Measurements from ENCODE around the gene PALLD.

PALLD gene

DNA sequence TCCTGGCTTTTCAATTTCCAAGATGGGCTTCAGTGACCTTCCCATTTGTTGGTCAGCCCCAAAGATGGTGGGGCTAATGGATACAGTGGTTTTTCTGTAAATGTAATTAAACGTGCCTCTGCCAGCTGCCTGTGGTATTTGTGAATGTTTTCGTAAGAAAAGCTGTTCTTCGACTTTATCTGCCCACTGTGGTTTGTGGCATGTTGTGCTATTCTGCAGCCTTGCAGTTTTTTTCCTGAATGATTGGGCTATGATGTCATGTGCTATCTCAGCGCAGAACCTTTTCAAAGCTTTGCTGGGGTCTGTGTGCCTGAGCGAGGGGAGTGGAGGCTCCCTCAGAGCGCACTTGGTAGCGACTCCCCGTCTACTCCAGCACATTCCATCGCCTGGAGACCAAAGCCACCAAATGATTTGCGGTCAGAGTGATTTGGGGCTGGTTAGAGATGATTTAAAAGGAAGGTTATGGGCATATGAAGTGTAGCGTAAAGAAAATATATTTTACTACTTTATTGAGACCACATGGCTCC is 137.5 kb downstream of the PALLD start:
- peak overlapping the region; percentile 69 for H3K4me3 ChIP-seq (ENCODE audit: low read depth, low read length)
- peak; percentile 96 for DNase-seq (ENCODE audit: low read depth)

DNA sequence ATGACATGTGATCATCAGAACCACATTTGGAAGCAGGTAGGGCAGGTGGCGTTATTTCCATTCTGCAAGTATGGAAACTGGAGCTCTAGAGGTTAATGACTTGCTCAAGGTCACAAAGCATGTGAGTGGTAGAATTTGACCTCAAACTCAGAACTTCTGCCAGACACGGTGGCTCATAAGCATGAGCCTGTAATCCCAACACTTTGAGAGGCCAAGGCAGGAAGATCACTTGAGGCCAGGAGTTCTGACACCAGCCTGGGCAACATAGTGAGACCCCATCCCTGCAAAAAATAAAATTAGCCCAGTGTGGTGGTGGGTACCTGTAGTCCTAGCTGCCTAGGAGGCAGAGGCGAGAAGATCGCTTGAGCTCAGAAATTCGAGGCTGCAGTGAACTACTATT is 139.2 kb downstream of the PALLD start:
- TF ChIP-seq, protein P1, sequence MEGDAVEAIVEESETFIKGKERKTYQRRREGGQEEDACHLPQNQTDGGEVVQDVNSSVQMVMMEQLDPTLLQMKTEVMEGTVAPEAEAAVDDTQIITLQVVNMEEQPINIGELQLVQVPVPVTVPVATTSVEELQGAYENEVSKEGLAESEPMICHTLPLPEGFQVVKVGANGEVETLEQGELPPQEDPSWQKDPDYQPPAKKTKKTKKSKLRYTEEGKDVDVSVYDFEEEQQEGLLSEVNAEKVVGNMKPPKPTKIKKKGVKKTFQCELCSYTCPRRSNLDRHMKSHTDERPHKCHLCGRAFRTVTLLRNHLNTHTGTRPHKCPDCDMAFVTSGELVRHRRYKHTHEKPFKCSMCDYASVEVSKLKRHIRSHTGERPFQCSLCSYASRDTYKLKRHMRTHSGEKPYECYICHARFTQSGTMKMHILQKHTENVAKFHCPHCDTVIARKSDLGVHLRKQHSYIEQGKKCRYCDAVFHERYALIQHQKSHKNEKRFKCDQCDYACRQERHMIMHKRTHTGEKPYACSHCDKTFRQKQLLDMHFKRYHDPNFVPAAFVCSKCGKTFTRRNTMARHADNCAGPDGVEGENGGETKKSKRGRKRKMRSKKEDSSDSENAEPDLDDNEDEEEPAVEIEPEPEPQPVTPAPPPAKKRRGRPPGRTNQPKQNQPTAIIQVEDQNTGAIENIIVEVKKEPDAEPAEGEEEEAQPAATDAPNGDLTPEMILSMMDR (conservative IDR thresholded peaks at IDR 0.05; ENCODE audit: low read depth, low read length) = no peak
- no peak overlapping the region for H3K4me3 ChIP-seq (ENCODE audit: low read depth, low read length)
- DNase-seq (ENCODE audit: low read depth) = no peak

More for the DNA sequence above, 137.5 kb downstream of the PALLD start:
- TF ChIP-seq, protein P1 (conservative IDR thresholded peaks at IDR 0.05; ENCODE audit: low read depth, low read length) = no peak

DNA sequence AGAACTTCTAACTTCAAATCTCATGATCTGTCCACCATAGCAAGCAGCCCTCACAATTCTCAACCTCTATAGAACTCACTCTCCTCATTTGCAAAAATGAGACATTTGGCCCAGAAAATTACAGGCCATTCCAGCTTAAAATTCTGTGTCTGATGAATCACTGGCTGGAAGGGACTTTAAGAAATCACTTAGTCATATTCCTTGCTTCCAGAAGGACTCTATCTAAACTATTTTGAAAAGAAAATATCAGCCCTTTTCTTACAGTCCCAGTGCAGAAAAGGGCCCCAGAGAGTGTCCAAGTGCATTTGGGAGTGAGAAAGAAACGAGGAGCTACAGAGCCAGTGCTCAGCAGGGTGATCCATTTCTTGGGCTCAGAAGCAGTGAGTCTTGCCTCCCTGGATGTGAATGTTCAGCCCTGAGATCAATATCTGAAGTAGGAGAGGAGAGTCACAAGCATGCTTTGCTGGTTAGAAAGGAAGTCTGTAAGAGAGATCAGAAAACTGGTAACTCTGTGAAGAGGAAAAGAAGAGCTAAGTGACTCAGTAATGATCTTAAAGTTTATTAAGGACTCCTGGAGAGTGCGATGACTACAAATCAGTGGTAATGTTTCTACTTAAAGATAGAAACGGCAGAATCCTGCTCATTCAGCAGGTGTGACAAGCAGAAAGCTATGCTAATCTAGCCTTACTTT is 139.8 kb downstream of the PALLD start:
- TF ChIP-seq, protein P1 (conservative IDR thresholded peaks at IDR 0.05; ENCODE audit: low read depth, low read length) = no peak
- peak; percentile 83 for DNase-seq (ENCODE audit: low read depth)
- H3K4me3 ChIP-seq (ENCODE audit: low read depth, low read length) = no peak overlapping the region

DNA sequence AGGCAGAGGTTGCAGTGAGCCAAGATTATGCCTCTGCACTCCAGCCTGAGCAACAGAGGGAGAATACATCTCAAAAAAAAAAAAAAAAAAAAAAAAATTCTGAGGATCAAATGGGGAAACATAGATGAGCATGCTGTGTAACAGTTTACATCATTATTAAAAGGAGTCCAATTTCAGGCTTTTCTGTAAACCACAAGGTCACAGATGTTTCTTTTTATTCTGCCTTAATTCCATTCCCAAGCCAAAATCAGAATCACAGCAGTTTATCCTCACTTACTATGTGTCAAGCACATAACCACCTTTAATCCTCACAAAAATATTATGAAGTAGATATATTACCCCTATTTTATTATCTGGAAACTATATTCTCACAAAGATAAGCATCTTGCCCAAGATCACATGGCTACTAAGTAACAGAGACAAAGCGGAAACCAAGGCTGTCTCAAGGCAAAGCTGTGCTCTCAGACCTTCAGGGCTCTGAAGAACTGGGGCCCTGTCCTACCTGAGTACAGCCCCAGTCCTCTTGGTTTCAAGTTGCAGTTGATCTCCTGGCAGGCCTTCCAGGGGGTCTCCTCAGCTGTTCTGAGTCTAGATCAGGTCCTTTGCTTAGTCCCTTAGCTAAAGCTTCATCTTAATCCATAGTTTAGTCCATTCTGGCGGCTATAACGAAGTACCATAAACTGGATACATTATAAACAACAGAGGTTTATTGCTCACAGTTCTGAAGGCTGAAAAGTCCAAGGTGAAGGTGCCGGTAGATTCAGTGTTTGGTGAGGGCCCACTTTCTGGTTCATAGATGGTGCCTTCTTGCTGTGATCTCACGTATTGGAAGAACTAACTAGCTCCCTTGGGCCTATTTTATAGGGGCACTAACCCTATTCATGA is 141.3 kb downstream of the PALLD start:
- peak; percentile 74 for DNase-seq (ENCODE audit: low read depth)
- H3K4me3 ChIP-seq (ENCODE audit: low read depth, low read length) = no peak overlapping the region
- TF ChIP-seq, protein P1 (conservative IDR thresholded peaks at IDR 0.05; ENCODE audit: low read depth, low read length) = no peak

DNA sequence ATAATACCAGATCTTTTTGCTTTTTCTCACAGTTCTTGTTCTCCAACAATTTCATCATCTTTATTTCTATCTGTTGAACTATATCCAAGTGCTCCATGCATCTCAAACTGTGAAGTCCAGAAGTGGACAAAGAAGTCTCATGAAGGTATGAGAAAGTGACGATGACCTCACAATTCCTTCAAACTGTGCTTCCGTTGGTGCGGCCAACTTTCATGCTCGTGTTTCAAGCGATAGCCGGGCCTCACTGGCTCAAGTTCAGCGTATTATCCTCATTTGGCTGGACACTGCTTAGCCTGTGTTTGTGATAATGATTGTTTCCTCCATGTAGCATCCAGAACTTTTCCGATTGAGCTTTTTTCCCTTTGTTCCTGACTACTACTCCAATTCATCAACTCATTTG is 143.1 kb downstream of the PALLD start:
- no peak overlapping the region for H3K4me3 ChIP-seq (ENCODE audit: low read depth, low read length)
- DNase-seq (ENCODE audit: low read depth) = no peak
- TF ChIP-seq, protein P1 (conservative IDR thresholded peaks at IDR 0.05; ENCODE audit: low read depth, low read length) = no peak

DNA sequence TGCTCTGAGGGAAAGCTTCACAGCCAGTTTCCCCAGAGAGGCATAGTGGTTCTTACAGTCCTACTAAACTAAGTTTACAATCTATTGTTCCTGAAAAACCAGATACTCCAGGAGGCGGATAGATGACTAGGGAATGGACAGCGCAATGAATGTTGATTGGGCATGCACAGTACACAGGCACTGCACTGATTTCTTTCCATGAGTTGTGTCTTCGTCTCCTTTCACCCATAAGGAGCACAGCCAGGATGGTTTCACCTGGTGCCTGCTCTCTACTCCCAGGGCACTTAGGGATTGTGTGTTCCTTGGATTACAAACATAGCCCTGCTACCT is 144.9 kb downstream of the PALLD start:
- DNase-seq (ENCODE audit: low read depth) = no peak
- TF ChIP-seq, protein P1 (conservative IDR thresholded peaks at IDR 0.05; ENCODE audit: low read depth, low read length) = no peak

More for the DNA sequence above, 144.9 kb downstream of the PALLD start:
- no peak overlapping the region for H3K4me3 ChIP-seq (ENCODE audit: low read depth, low read length)

Measured in choroid plexus epithelial cell (primary cell).